Amniotic stem cell (primary cell): ENCODE results near the gene CAMSAP1.
"Not testable (repeated sequence)": the region's sequence is repeated elsewhere in the genome, so short reads cannot be mapped to it uniquely, and the experiment has no call there.

ENCODE experiments used
- DNase-seq: peaks from one replicate; lab custom pipeline; 2025; lab: John Stamatoyannopoulos, UW

CAMSAP1 gene

DNA sequence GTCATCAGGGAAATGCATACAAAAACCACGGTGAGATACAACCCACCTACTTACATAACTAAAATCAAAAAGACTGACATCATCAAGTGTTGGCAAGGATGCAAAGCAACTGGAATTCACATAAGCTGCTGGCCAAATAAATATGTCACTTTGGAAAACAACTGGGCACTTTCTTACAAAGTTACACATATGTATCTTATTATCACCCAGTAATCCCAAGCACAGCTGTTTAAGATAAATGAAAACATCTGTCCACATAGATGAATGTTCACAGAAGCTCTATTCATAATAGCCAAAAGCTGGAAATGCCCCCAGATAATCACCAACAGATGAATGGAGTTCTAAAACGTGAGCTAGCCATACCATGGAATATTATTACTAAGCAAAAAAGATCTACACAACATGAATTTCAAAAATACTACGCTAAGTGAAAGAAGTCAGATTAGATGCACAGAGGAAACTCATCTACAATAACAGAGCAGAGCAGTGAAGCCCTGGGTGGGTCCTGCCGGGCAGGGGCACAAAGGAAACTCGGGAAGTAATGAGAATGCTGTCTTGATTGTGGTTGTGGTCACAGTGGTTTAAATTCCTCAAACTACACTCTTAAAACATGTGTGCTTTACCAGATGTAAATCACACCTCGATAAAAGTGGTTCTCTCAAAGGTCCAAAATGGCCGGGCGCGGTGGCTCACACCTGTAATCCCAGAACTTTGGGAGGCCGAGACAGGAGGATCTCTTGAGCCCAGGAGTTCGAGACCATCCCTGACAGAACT, 8.5 kb downstream of the CAMSAP1 start:
- no peak for DNase-seq

DNA sequence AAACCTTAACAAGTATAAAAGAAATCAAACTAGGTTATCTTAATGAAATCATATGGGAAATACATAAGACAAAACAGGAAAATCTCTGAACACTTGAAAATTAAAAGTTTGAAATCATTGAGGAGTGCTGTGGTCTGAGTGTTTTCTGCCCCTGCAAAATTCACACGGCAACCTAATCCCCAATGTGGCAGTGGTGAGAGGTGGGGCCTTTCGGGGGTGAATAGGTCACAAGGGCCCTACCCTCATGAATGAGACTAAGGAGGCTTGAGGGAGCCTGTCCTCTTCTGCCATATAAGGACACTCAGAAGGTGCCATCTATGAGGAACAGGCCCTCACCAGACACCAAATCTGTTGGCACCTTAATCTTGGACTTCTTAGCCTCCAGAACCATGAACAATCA, 10.7 kb downstream of the CAMSAP1 start:
- DNase-seq = no peak

DNA sequence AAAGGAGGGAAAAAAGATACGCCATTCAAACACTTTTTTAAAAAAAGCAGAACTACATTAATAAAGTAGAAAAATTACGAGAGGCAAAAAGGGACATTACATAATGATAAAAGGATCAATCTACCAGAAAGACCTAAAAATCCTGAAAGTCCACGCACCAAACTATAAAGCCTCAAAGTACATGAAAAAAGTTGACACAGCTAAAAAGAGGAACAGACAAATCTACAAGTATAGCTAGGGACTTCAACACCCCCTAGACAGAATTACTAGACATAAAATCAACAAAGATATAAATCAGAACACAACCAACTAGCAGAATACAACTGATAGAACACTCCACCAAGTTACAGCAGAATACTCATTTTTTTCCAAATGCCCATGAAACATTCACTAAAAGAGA, 11.1 kb downstream of the CAMSAP1 start:
- no peak for DNase-seq

DNA sequence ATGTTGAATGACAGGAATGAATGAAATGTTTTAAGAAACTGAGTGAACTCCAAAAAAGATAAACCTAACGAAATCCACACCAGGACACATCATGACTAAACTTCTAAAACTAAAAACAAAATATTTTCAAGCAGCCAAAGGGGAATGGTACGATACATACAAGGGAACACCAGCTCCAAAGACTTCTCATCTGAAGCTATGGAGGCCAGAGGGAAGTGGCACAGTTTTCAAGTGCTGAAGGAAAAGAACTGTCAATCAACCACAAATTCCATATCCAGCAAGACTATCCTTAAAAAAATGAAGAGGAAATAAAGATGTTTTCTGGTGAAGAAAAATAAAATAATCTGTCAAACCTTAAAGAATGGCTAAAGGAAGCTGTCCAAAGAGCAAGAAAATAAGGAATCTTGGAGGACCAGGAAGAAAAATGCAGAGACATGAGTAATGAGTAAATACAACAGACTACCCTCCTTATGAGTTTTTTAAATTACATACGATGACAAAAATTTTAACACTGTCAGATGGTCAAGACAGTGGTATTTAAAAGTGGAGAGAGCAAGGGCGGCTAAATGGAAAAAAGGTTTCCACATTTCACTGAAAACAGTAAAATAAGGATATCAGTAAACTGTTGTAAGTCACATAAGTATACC, 12.0 kb downstream of the CAMSAP1 start:
- DNase-seq = no peak

DNA sequence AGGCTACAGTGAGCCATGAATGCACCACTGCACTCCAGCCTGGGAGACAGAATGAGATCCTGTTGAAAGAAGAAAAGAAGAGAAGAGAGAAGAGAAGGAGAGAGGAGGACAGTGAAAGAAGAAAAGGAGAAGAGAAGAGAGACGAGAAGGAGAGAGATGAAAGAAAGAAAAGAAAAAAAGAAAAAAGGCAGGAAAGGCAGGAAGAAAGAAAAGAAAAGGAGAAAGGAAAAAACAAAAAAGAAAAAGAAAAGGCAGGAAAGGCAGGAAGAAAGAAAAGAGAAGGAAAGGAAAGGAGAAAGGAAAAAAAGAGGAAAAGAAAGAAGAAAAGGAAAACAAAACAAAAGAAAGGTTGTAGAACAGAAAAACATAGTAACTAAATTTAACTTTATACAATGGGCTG, 14.2 kb downstream of the CAMSAP1 start:
- DNase-seq = no peak

DNA sequence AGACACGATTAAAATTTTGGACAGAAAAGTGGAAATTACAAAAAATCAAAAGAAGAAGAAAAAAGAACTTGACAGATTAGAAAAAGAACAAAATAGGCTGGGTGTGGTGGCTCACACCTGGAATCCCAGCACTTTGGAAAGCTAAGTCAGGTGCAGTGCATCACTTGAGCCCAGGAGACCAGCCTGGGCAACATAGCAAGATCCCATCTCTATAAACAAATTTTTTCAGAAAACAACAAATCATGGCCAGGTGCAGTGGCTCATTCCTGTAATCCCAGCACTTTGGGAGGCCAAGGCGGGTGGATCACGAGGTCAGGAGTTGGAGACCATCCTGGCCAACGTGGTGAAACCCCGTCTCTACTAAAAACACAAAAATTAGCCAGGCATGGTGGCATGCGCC, 15.0 kb downstream of the CAMSAP1 start:
- DNase-seq = not testable (repeated sequence)

DNA sequence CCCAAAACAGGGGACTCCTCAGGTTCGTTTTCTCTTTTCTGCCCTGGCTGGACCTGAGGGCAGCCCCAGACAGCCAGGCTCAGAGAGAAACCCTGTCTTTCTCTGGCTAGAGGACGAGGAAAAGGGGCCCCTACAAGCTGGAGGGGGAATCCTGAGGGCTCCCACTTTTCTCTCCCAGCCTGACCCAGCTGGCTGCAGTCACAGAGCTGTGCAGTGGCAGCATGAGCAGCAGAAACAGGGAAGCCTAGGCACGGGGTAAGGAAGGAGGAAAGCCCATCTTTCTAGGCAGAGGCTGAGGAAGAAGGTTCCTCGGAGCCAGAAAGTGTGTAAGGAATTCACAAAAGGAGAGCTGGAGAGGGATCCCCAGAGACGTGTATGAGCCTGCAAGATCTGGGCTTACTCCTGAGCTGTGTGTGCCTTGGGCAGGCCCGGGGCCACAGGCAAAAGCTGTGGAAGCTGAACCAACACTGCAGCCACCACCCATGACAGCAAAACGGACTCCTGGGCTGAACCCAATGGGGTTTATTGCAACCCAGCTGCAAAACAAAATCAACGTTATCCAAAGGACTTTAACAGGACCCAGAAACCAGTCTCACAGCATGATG, 16.2 kb downstream of the CAMSAP1 start:
- no peak for DNase-seq

DNA sequence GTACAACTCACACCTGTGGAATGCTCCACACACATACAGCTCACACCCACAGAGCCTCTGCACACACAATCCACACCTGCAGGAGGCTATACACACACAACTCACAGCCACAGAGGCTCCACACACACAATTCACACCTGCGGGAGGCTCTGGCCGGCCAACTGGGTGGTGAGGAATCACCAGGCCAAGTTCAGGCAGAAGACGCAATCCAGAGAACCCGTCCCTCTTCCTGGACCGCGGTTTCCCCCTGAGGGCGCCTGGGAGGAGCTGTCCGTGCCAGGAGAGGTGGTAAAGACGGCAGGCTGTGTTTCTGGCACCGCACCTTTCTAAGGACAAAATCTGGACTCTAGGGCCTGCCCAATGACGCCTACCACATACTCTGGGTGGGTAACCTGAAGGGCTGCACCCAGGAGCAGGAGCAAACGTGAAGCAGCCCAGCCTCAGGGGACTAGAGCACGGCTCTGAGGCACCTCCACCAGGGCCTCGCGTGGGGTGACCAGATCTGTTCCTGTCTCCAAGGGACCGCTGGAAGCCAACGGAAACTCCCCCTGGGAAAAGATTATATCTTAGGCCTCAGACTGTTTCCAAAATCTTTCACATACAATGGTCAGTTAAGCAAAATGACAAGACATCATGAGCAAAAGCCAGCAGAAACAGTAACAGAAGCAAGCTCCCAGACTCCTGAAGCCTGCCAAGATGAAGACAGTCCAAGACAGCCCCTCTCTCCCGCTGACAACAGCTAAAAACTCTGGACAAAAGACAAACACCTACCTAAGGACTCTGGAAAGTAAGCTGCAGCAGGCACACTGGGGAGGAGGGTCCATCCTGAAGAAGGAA, 16.9 kb downstream of the CAMSAP1 start:
- no peak for DNase-seq

DNA sequence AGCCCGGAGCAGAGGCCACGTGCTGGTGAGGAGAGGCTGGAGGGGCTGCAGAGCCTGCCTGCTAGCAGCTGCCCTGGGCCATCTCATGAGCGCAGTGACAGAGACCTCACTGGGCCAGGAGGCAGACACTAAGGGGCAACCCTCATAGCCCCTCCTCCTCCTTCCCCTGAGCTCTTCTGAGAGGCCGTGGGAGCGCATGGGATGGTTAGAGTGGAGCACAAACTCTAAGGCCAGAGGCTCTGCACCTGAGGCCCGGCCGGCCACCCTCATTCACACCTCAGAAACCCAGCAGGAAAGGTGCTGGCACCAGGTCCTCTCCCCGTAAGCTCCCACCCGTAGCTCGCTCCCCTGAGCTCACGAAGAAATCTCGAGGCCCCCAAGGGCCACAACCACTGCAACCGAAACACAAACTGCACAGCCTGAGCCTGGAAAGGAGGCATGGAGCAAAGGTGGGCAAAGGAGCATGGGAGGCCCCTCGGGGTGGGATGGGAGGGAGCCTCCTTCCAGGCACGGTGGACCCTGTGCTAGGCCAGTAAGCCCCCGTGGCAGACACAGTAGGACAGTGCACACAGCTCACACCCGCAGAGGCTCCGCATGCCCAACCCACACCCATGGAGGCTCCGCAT, 17.7 kb downstream of the CAMSAP1 start:
- DNase-seq = no peak

DNA sequence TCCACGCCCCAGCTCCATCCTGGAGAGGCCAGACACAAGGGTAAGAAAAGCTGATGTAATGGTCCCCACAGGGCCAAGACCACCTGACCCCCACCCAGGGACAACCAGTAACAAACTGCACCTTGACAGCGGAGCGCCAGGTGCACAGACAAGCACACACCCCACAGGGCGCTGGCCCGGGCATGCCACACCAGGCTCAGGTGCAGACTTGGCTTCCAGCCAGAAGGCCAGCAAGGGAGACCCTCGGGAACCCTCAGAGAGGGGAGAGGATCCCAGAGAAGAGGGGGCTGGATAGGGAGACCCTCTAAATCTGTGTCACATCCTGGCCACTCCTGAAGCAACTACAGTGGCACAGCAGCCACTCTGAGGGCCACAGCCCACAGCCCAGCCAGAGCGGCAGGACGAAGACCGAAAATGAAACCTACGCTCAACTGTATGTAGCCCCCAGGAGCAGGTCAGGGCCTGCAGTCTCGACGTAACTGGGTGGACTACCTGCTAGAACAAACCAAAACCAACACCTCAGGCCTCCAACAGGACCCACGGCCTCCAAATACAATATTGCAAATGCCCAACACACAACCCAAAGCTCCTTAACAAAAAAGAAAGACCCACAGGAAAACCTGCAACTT, 18.5 kb downstream of the CAMSAP1 start:
- no peak for DNase-seq

DNA sequence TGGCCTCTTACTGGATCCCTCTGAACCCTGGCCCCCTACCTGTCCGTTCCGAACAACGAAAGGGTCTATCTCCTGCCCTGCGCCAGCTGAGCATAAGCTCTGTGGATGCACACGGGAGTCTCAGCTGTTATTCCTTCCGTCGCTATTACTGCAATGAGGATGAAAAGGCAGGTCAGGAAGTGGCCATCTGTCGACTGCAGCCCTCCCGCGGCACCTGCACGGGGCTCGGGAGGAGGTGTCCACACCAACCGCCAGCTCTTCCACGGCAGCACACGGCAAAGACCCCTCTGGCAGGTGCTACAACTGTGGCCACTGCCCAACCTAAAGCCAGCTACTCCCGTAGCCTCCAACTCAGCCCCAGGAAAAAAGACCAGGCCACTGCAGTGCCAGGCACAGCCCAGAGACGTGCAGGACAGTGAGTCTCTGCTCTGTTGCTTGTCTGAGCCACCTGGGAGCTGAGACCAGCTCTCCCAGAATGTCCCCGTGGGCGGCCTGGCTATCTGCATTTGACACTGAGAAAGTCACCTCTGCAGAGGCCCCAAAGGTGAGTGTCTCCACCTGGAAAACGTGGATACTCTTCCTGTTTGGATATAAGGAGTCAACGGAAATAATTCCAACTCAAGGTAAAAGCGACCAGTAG, 19.1 kb downstream of the CAMSAP1 start:
- no peak for DNase-seq

DNA sequence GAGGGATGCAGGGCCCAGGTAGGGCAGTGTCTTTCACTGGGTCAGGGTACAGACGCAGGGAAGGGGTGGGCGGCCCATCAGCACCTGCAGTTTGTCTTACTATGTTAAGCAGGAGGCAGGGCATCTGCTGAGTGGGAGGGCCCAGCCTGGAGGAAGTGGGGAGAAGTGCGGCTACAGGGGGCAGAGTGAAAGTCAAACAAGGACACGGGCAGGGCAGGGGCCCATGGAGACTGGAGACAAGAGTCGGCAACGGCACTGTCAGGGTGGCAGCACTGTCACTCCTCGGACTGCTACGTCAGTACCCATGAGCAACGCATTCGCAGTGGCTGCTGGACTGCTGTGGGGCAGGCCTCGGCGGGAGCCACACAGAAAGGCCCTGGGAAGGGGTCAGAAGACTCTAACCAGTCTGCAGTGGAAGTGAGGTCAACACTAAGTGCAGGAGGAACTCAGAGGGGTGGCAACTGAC, 19.7 kb downstream of the CAMSAP1 start:
- no peak for DNase-seq

DNA sequence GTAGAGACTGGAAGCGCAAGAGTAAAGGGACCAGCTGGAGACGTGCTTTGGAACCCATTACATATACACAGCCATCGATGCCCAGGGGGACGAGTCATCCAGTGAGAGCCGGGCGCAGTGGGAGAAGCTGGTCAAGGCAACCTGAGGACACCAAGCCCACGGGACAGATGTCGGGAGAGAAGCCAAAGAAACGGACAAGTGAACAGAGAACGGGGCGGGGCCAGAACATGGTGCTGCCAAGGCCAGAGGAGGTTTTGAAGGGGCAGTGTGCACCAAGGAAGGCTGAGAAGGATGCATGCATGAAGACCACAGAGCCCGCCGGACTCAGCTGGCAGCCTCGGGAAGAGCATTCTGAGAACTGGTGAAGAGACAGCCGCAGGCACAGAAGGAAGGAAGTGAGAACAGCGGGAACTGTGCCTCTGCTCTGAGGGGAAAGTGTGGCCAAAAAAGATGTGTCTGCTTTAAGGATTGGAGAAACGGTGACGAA, 20.3 kb downstream of the CAMSAP1 start:
- DNase-seq = no peak

DNA sequence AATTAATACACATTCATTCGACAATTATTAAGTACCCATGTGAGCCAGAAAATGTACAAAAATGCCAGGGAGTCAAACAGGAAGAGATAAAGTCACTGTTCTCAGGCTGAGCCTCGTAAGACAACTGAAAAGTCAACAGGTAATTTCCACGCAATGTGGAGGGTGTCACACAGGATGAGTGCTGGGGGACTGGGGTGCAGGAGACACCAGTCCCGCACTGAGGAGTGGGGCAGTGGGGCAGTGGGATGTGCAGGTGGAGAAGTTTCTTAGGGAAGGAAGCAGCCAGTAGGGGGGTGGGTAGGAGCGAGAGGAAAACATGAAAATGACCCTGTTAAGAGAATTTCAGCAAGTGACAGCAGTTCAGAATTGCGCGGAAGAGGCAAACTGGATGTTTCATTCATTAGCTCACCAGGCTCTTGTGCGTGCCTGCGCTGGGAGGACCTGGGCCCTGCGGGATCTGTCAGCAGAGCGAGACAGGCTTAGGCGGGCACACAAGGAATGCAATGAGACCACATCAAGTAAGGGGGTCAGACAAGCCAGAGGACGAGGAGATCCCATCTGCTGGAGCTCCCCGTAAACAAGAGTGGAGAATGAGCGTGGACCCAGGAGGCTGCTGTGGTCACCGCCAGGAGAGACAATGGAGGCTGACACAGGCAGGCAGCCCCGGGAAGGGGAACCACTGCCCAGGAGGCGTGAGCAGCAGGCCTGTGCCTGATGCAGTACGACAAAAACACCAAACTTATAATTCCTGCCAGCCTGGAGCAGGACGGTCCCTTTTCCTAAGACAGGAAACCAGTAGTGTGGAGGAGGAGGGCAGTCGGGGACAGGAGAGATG, 21.0 kb downstream of the CAMSAP1 start:
- DNase-seq = no peak

DNA sequence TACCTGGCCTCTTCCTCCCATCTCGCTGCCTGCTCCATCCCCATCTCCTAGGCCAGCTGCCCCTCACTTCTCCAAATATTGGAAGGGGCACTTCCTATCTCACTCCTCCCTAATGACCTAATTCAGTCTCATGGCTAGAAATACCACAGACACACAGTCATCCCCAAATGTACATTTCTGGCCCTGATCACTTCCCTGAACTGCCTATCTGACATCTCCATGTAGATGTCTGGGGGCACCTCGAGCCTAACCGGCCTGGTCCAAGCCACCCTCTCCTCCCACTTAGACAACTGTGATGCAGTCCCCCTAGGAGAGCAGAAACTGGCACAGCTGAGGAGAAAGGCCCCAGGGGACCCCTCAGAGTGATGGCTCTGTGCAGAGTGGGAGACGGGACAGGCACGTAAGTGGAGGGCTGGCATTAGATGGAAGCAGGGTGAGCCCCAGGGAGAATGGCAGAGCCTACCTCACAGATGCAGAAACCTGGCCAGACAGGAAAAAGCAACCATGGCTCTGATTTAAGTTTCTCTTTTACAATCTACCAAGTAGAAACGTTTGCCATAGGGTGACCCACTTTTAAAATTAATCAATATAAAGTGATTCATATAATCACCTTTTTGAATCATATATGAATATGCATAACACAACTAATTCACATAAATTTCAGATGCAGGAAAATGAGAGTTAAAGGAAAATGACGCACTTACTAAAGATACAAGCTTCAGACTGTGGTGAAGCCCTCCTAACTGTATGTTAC, 22.1 kb downstream of the CAMSAP1 start:
- no peak for DNase-seq

DNA sequence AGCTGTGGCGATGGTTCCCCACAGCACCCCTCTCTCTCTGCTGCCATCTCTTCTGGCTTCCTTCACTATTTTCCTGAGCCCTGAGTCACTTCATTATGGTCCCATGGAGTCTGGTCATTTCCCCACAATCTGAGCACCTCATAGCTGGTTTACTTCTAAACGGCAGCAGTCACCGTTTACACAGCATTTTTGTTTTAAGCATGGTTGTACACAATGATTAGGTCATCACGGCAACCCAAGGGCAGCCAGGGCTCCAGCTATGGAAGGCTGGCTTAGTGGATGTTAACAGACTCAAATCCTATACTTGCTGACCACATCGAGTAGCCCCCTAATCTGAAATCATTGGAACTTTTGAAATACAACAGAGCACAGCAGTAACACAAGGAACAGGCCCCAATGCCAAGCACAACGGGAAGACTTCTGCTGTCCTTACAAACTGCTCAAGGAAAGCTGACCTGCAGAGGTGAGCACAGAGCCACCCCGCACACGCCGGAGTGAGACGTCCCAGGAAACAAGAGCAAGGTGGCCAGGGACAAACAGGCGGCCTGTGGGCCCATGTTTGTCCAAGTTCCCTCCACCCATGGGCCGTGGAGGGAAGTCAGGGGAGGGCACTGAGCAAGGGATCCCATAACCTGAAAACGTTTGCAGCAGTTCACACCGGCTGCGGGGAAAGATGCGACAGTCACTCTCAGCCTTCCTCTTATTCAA, 22.9 kb downstream of the CAMSAP1 start:
- DNase-seq = no peak

DNA sequence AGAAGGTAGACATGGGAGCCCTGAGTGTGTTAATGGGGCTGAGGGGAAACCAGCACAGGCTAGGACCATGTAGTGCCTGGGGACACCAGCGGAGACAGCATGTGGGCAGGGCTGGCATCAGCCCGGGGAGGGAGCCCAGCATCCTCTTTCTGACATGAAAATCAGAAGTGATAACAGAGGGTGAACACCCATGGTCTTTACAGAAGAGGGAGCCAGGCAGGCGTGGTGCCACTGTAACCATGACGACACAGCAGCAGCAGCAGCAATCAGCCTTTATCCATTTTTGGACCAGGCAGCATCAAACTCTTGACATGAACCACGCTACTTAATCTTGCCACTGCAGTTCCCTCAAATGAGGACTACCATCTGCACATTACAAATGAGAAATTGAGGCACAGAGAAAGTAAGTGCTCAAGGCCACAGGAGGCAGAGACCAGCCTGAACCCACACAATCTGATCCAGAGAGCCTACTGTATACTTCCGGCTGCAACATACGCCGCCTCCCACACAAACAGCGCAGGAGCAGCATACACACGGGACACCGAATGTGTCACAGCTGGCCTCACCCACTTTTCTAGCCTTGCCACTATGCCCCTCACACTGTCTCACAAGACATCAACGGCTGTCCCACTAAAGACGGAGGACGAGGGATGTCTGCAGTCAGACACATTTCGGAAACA, 23.8 kb downstream of the CAMSAP1 start:
- no peak for DNase-seq

DNA sequence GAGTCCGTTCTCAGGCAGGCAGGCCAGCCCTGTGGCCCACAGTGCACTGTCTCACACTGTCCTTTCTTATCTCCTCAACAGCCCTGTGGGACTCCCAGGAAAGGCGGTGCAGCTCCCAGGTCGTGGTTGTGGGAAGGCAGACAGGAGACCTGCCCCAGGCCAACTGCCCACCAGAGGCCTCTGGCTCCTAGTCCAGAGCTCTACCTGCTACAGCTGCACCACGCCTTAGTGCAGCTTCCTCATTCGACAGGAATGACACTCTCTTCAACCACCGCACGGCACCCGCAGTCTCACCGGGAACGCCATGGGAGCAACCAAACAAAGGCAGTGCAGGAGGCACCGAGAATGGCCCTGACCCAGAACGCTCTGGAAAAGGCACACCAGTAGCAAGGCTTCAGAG, 25.3 kb downstream of the CAMSAP1 start:
- DNase-seq = no peak
